Sigmoid colon (tissue), 7 donors: Measurements from ENCODE around the gene ARHGAP6. TPM values are rescaled to one million over a fixed set of nuclear protein-coding genes. Genes with fewer than 3 reads are reported as not detected.

Experiments
- DNase-seq: peaks from one replicate; pipeline ENCODE4 v3.0.0-alpha.2; 2019
- H3K27ac ChIP-seq, 4 donors: fragments of 200-600 bp; sonication (generic); one replicate each; pipeline ENCODE4 v1.5.1; 2016 to 2019; ENCODE audit warnings: mild to moderate bottlenecking in 1 of 4
- H3K27me3 ChIP-seq, 3 donors: fragments of 200-600 bp; sonication (generic); one replicate each; pipeline ENCODE4 v1.5.1; 2019; ENCODE audit warnings: mild to moderate bottlenecking in 1 of 3
- H3K36me3 ChIP-seq, 4 donors: fragments of 200-600 bp; sonication (generic); one replicate each; pipeline ENCODE4 v1.5.1; 2016 to 2019
- H3K4me1 ChIP-seq, 4 donors: fragments of 200-600 bp; sonication (generic); one replicate each; pipeline ENCODE4 v1.5.1; 2017 to 2019
- H3K4me3 ChIP-seq, 4 donors: fragments of 200-600 bp; sonication (generic); one replicate each; pipeline ENCODE4 v1.5.1; 2017 to 2019; ENCODE audit warnings: mild to moderate bottlenecking in 2 of 4, moderate library complexity in 1 of 4
- H3K9me3 ChIP-seq, 4 donors: fragments of 200-600 bp in 3 of 4; sonication (generic) in 3 of 4; one replicate each; pipeline versions ENCODE4 v1.5.1 to v1.6.1; 2013 to 2019
- CTCF ChIP-seq, 4 experiments: fragments of 450-650 bp in 3 of 4; fragments of 200-600 bp in 1 of 4; IDR thresholded peaks; one replicate each; pipeline ENCODE4 v1.5.1; 2016 to 2019; ENCODE audit warnings: antibody characterized with exemption in 4 of 4, mild to moderate bottlenecking in 3 of 4, moderate library complexity in 2 of 4
- EP300 ChIP-seq, 4 donors: sonication (generic); formaldehyde crosslinking; IDR thresholded peaks; one replicate each; pipeline ENCODE4 v1.6.1; 2017; ENCODE audit warnings: antibody characterized with exemption in 4 of 4
- POLR2A ChIP-seq, 2 donors: fragments of 450-650 bp; IDR thresholded peaks; one replicate each; pipeline ENCODE4 v1.6.1; 2016; ENCODE audit warnings: antibody characterized with exemption in 2 of 2, mild to moderate bottlenecking in 2 of 2, moderate library complexity in 2 of 2
- POLR2AphosphoS5 ChIP-seq, 4 donors: sonication (generic); formaldehyde crosslinking; IDR thresholded peaks; one replicate each; pipeline ENCODE4 v1.6.1; 2017; ENCODE audit warnings: antibody characterized with exemption in 4 of 4
- WGBS, 2 donors: extraction: QIAGEN DNeasy Blood & Tissue Kit; methylation state at CpG; one replicate each; pipeline ENCODE4 v1.1.7; 2013; 5-methylcytosine and 5-hydroxymethylcytosine counted together
- intact Hi-C: fragments of 100-400 bp; cut with DNase I; formaldehyde crosslinking; loops from one replicate; pipeline ENCODE4 v1.15.1; 2023
- polyA plus RNA-seq, 3 donors: library from polyadenylated mRNA; stranded (reverse); fragments of 200-250 nt; gene quantifications; one replicate each; pipeline ENCODE4 v1.2.3, GENCODE V29; 2013
- total RNA-seq, 4 donors: library from RNA; depleted of rRNA; stranded (reverse); fragments of >200 nt; gene quantifications; one replicate each; pipeline ENCODE4 v1.1.0, GENCODE V29; 2016
- donor health status: healthy with polysubstance abuse.
- donor health status: Bipolar disorder and iron deficiency.
- donor health status: healthy.

Gene ARHGAP6
- total and polyA plus RNA-seq, 7 donors, result 1.4 to 47.6 (median 36.2) TPM

GRCh38 chrX:11567528-11568220 is 98.0 kb downstream of the ARHGAP6 start:
- Histone ChIP-seq H3K4me3 (no peak overlapping the region), H3K27me3 (no peaks in the 10 kb centered on the region), H3K36me3 (no peaks in the 10 kb centered on the region), H3K9me3 (no peaks in the 10 kb centered on the region), H3K27ac (no peak overlapping the region), H3K4me1 (peaks cover 0 to 30% (median 0%) of the 10 kb centered on the region in 4 donors)
- intact Hi-C loops, result no loop called here
- no peak for TF ChIP-seq POLR2AphosphoS5 (IDR thresholded peaks at IDR 0.05)
- TF ChIP-seq POLR2A (IDR thresholded peaks at IDR 0.05), result no peak
- no peak for TF ChIP-seq CTCF (IDR thresholded peaks at IDR 0.05)
- no peak for TF ChIP-seq EP300 (IDR thresholded peaks at IDR 0.05)
- WGBS, 2 donors, result 83 to 85% methylated on average over 7 of the region's 7 CpGs
- no peak for DNase-seq

GRCh38 chrX:11566789-11567188 is 98.9 kb downstream of the ARHGAP6 start:
- no peak overlapping the region for H3K27ac ChIP-seq

GRCh38 chrX:11566173-11566572 is 99.5 kb downstream of the ARHGAP6 start:
- peaks cover 0 to 42% (median 0%) of the 10 kb centered on the region in 4 donors for H3K4me1 ChIP-seq
- H3K9me3 ChIP-seq, result no peaks in the 10 kb centered on the region
- no peak for TF ChIP-seq CTCF (IDR thresholded peaks at IDR 0.05)
- no peak for TF ChIP-seq POLR2A (IDR thresholded peaks at IDR 0.05)
- no peak for TF ChIP-seq EP300 (IDR thresholded peaks at IDR 0.05)
- TF ChIP-seq POLR2AphosphoS5 (IDR thresholded peaks at IDR 0.05), result no peak
- intact Hi-C loops, result no loop called here
- no peak overlapping the region for H3K27ac ChIP-seq
- no peak overlapping the region for H3K4me3 ChIP-seq
- no peaks in the 10 kb centered on the region for H3K36me3 ChIP-seq
- DNase-seq, result no peak
- H3K27me3 ChIP-seq, result no peaks in the 10 kb centered on the region

More at GRCh38 chrX:11566789-11567188, 98.9 kb downstream of the ARHGAP6 start:
- intact Hi-C loops, result no loop called here
- H3K9me3 ChIP-seq, result no peaks in the 10 kb centered on the region
- no peak overlapping the region for H3K4me3 ChIP-seq
- 86 to 88% methylated on average over 2 of the region's 2 CpGs for WGBS, 2 donors
- TF ChIP-seq POLR2AphosphoS5 (IDR thresholded peaks at IDR 0.05) (no peak), CTCF (IDR thresholded peaks at IDR 0.05) (no peak), POLR2A (IDR thresholded peaks at IDR 0.05) (no peak), EP300 (IDR thresholded peaks at IDR 0.05) (no peak)
- no peaks in the 10 kb centered on the region for H3K27me3 ChIP-seq
- no peak for DNase-seq
- peaks cover 0 to 36% (median 0%) of the 10 kb centered on the region in 4 donors for H3K4me1 ChIP-seq
- H3K36me3 ChIP-seq, result no peaks in the 10 kb centered on the region

GRCh38 chrX:11564546-11564945 is 101.2 kb downstream of the ARHGAP6 start:
- no peaks in the 10 kb centered on the region for H3K27me3 ChIP-seq
- H3K4me1 ChIP-seq, result peaks cover 0 to 49% (median 2%) of the 10 kb centered on the region in 4 donors
- no peaks in the 10 kb centered on the region for H3K36me3 ChIP-seq
- peak overlapping the region in 1 of 4 donors; percentile 40 for H3K27ac ChIP-seq
- intact Hi-C loops, result no loop called here
- H3K4me3 ChIP-seq, result no peak overlapping the region
- DNase-seq, result no peak
- TF ChIP-seq EP300 (IDR thresholded peaks at IDR 0.05), result no peak
- TF ChIP-seq POLR2AphosphoS5 (IDR thresholded peaks at IDR 0.05), result no peak
- TF ChIP-seq CTCF (IDR thresholded peaks at IDR 0.05), result no peak
- TF ChIP-seq POLR2A (IDR thresholded peaks at IDR 0.05), result no peak
- H3K9me3 ChIP-seq, result no peaks in the 10 kb centered on the region
- WGBS, 2 donors, result 78 to 87% methylated on average over 1 of the region's 1 CpG
